Neural cell (in vitro differentiated cells): ENCODE measurements around the gene OR4D1. TPM values are rescaled to one million over a fixed set of nuclear protein-coding genes. Genes with fewer than 3 reads are reported as not detected.

ENCODE experiments used
- H2AFZ ChIP-seq: fragments of 200-600, 300-800 bp; sonication (generic), shearing (Covaris generic); 2 replicates; pipeline ENCODE4 v1.6.0; 2014; ENCODE audit warnings: low read depth, mild to moderate bottlenecking, antibody characterized with exemption, low read length, moderate library complexity
- H3F3A ChIP-seq: fragments of 200-600 bp; shearing (Covaris generic); 2 replicates; pipeline ENCODE4 v1.6.1; 2016; ENCODE audit warnings: mild to moderate bottlenecking, moderate library complexity, mixed read lengths, antibody characterized with exemption, low read length; ENCODE audit not compliant: insufficient read depth, poor library complexity, severe bottlenecking
- H3K27ac ChIP-seq: fragments of 200-600, 300-800 bp; sonication (generic), shearing (Covaris generic); 2 replicates; pipeline ENCODE4 v1.5.1; 2014; ENCODE audit warnings: mild to moderate bottlenecking, low read length, moderate library complexity
- H3K27me3 ChIP-seq: fragments of 300-800, 200-600 bp; sonication (generic), shearing (Covaris generic); 2 replicates; pipeline ENCODE4 v1.6.0; 2014; ENCODE audit warnings: mild to moderate bottlenecking, low read depth, low read length, moderate library complexity; ENCODE audit not compliant: insufficient read depth
- H3K36me3 ChIP-seq: fragments of 300-800, 200-600 bp; sonication (generic), shearing (Covaris generic); 2 replicates; pipeline ENCODE4 v1.5.1; 2014; ENCODE audit warnings: mild to moderate bottlenecking, antibody characterized with exemption, low read length, moderate library complexity; ENCODE audit not compliant: insufficient read depth
- H3K4me2 ChIP-seq: fragments of 300-800, 200-600 bp; sonication (generic), shearing (Covaris generic); 2 replicates; pipeline ENCODE4 v1.6.0; 2014; ENCODE audit warnings: mild to moderate bottlenecking, low read length
- H3K4me3 ChIP-seq: fragments of 300-800, 200-600 bp; sonication (generic), shearing (Covaris generic); 2 replicates; pipeline ENCODE4 v1.5.1; 2014; ENCODE audit warnings: mild to moderate bottlenecking, low read length, moderate library complexity
- H3K79me2 ChIP-seq: fragments of 200-600 bp; shearing (Covaris generic); replicated peaks from 2 replicates; pipeline ENCODE4 v1.6.0; 2014; ENCODE audit warnings: mild to moderate bottlenecking, low read length, moderate library complexity; ENCODE audit not compliant: insufficient read depth
- H3K9ac ChIP-seq: fragments of 300-800, 200-600 bp; sonication (generic), shearing (Covaris generic); 2 replicates; pipeline ENCODE4 v1.6.1; 2016; ENCODE audit warnings: mild to moderate bottlenecking, low read length, mixed read lengths
- H3K9me2 ChIP-seq: fragments of 200-600 bp; shearing (Covaris generic); 2 replicates; pipeline ENCODE4 v1.6.1; 2016; ENCODE audit warnings: mild to moderate bottlenecking, low read length, mixed read lengths; ENCODE audit not compliant: insufficient read depth
- H3K9me3 ChIP-seq: fragments of 200-600, 300-800 bp; sonication (generic), shearing (Covaris generic); 2 replicates; pipeline ENCODE4 v1.6.1; 2016; ENCODE audit warnings: mild to moderate bottlenecking, mixed run types, low read length, moderate library complexity, mixed read lengths
- H4K20me1 ChIP-seq: fragments of 200-600 bp; shearing (Covaris generic); 2 replicates; pipeline ENCODE4 v1.6.1; 2016; ENCODE audit warnings: mild to moderate bottlenecking, mixed run types; ENCODE audit not compliant: insufficient read depth
- EP300 ChIP-seq: fragments of 450-650 bp; conservative IDR thresholded peaks from 2 replicates; pipeline ENCODE4 v1.6.1; 2014; ENCODE audit warnings: antibody characterized with exemption, mild to moderate bottlenecking, moderate library complexity; ENCODE audit not compliant: poor library complexity, severe bottlenecking
- EZH2 ChIP-seq: fragments of 200-600, 300-800 bp; shearing (Covaris generic), sonication (generic); IDR thresholded peaks from 2 replicates; pipeline ENCODE4 v1.6.1; 2014; ENCODE audit warnings: antibody characterized with exemption, low read length, borderline replicate concordance, mild to moderate bottlenecking; ENCODE audit not compliant: insufficient read depth, poor library complexity, severe bottlenecking
- MXI1 ChIP-seq: fragments of 450-650 bp; conservative IDR thresholded peaks from 2 replicates; pipeline ENCODE4 v1.6.1; 2014; ENCODE audit warnings: antibody characterized with exemption, mild to moderate bottlenecking; ENCODE audit not compliant: poor library complexity, severe bottlenecking
- POLR2AphosphoS5 ChIP-seq: IDR thresholded peaks from 2 replicates; pipeline ENCODE4 v1.6.1; 2012
- RAD21 ChIP-seq: fragments of 450-650 bp; conservative IDR thresholded peaks from 2 replicates; pipeline ENCODE4 v1.6.1; 2014; ENCODE audit warnings: antibody characterized with exemption, mild to moderate bottlenecking, moderate library complexity
- SMC3 ChIP-seq: fragments of 450-650 bp; conservative IDR thresholded peaks from 2 replicates; pipeline ENCODE4 v1.6.1; 2014; ENCODE audit warnings: antibody characterized with exemption, mild to moderate bottlenecking, moderate library complexity; ENCODE audit not compliant: poor library complexity
- TAF1 ChIP-seq: IDR thresholded peaks from 2 replicates; pipeline ENCODE4 v1.6.1; 2012; ENCODE audit warnings: low read depth
- polyA plus RNA-seq: library from polyadenylated mRNA; depleted of rRNA; stranded (reverse); fragments of >200 nt; gene quantifications from 2 replicates; pipeline ENCODE4 v1.2.3, GENCODE V29; 2014
- TF ChIP-seq, protein P1 (sequence below): IDR thresholded peaks from 2 replicates; pipeline ENCODE4 v1.6.1; 2012; ENCODE audit warnings: borderline replicate concordance
- TF ChIP-seq, protein P2 (sequence below): fragments of 450-650 bp; IDR thresholded peaks from 2 replicates; pipeline ENCODE4 v1.5.1; 2014; ENCODE audit warnings: antibody characterized with exemption, mild to moderate bottlenecking, moderate library complexity; ENCODE audit not compliant: poor library complexity, severe bottlenecking

Gene OR4D1
- polyA plus RNA-seq, 1 donor from 2014 or later, result not detected

DNA sequence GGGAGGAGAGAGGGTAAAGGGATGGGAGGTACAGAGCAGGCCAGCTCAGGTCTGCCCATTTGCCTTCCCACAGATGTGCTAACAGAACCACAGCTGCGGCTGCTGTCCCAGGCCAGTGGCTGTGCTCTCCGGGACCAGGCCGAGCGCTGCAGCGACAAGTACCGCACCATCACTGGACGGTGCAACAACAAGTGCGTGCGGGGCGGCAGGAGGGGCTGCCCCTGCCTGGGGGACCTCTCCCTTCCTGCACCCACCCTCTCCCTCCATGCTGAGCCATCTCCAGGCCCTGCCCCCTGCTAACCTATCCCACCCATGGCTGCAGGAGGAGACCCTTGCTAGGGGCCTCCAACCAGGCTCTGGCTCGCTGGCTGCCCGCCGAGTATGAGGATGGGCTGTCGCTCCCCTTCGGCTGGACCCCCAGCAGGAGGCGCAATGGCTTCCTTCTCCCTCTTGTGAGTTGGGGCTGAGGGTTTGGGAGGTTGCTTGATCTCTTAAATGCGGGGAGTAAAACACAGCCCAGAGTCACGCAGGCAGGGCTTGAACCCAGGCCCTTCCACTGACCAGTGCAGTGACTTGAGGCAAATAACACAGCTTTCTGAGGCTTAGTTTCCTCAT, 45.6 kb downstream of the OR4D1 start:
- Histone ChIP-seq H3K9me2 (no peaks in the 10 kb centered on the region), H3K9ac (no peak overlapping the region), H3K4me3 (no peak overlapping the region), H3K79me2 (no peaks in the 10 kb centered on the region), H2AFZ (no peak overlapping the region), H3K4me2 (no peak overlapping the region), H3K27me3 (no peaks in the 10 kb centered on the region), H3F3A (no peaks in the 10 kb centered on the region), H3K9me3 (no peaks in the 10 kb centered on the region), H3K36me3 (no peaks in the 10 kb centered on the region), H3K27ac (no peak overlapping the region), H4K20me1 (no peaks in the 10 kb centered on the region)
- no peak for TF ChIP-seq SMC3
- TF ChIP-seq EP300, result no peak
- TF ChIP-seq TAF1, result no peak
- TF ChIP-seq, protein P1, sequence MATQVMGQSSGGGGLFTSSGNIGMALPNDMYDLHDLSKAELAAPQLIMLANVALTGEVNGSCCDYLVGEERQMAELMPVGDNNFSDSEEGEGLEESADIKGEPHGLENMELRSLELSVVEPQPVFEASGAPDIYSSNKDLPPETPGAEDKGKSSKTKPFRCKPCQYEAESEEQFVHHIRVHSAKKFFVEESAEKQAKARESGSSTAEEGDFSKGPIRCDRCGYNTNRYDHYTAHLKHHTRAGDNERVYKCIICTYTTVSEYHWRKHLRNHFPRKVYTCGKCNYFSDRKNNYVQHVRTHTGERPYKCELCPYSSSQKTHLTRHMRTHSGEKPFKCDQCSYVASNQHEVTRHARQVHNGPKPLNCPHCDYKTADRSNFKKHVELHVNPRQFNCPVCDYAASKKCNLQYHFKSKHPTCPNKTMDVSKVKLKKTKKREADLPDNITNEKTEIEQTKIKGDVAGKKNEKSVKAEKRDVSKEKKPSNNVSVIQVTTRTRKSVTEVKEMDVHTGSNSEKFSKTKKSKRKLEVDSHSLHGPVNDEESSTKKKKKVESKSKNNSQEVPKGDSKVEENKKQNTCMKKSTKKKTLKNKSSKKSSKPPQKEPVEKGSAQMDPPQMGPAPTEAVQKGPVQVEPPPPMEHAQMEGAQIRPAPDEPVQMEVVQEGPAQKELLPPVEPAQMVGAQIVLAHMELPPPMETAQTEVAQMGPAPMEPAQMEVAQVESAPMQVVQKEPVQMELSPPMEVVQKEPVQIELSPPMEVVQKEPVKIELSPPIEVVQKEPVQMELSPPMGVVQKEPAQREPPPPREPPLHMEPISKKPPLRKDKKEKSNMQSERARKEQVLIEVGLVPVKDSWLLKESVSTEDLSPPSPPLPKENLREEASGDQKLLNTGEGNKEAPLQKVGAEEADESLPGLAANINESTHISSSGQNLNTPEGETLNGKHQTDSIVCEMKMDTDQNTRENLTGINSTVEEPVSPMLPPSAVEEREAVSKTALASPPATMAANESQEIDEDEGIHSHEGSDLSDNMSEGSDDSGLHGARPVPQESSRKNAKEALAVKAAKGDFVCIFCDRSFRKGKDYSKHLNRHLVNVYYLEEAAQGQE, result no peak
- no peak for TF ChIP-seq POLR2AphosphoS5
- no peak for TF ChIP-seq MXI1
- TF ChIP-seq, protein P2, sequence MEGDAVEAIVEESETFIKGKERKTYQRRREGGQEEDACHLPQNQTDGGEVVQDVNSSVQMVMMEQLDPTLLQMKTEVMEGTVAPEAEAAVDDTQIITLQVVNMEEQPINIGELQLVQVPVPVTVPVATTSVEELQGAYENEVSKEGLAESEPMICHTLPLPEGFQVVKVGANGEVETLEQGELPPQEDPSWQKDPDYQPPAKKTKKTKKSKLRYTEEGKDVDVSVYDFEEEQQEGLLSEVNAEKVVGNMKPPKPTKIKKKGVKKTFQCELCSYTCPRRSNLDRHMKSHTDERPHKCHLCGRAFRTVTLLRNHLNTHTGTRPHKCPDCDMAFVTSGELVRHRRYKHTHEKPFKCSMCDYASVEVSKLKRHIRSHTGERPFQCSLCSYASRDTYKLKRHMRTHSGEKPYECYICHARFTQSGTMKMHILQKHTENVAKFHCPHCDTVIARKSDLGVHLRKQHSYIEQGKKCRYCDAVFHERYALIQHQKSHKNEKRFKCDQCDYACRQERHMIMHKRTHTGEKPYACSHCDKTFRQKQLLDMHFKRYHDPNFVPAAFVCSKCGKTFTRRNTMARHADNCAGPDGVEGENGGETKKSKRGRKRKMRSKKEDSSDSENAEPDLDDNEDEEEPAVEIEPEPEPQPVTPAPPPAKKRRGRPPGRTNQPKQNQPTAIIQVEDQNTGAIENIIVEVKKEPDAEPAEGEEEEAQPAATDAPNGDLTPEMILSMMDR, result no peak
- no peak for TF ChIP-seq RAD21
- TF ChIP-seq EZH2, result no peak

DNA sequence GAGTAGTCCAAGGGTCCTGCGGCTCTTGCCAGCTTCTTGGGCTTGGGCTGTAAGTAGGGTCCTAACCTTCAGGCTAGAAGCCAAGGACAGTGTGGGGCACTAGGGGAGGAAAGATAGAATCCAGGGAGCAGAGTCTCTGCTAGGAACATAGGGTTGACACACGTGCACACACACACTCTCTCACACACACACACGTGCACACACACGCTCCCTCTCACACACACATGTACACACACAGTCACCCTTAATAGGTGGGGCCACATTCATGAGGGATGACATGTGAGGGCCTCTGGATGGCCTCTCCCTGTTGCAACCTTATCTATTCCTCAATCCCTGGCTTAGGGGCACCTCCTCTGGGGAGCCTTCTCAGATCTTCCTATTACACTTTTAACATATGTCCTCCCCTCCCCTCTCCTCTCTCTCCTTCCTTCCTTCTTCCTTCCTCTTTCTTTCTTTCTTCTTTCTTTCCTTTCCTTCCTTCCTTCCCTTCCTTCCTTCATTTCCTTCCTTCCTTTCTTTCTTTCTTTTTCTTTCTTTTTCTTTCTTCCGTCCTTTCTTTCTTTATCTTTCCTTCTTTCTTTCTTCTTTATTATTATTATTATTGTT, 47.4 kb downstream of the OR4D1 start:
- Histone ChIP-seq H3K27ac (no peak overlapping the region), H3K79me2 (no peaks in the 10 kb centered on the region), H3F3A (no peaks in the 10 kb centered on the region), H3K4me2 (no peak overlapping the region), H3K9me3 (no peaks in the 10 kb centered on the region), H3K9ac (no peak overlapping the region), H3K4me3 (no peak overlapping the region), H3K9me2 (no peaks in the 10 kb centered on the region), H4K20me1 (no peaks in the 10 kb centered on the region), H2AFZ (no peak overlapping the region), H3K36me3 (no peaks in the 10 kb centered on the region), H3K27me3 (no peaks in the 10 kb centered on the region)
- no peak for TF ChIP-seq EZH2
- TF ChIP-seq, protein P2, result no peak
- TF ChIP-seq EP300, result no peak
- no peak for TF ChIP-seq TAF1
- TF ChIP-seq, protein P1, result no peak
